GM06990 (cell line): ENCODE data around the gene SEMA4G.

Experiments
- DNase-seq: peaks from one replicate; pipeline ENCODE4 v3.0.0-alpha.2; 2011; ENCODE audit not compliant: insufficient read length; ENCODE audit errors: extremely low read depth
- H3K27me3 ChIP-seq: replicated peaks from 2 replicates; pipeline ENCODE4 v1.6.0; 2011; ENCODE audit warnings: low read length; ENCODE audit not compliant: control insufficient read depth, insufficient read depth
- H3K36me3 ChIP-seq: 2 replicates; pipeline ENCODE4 v1.5.1; 2011; ENCODE audit warnings: low read length; ENCODE audit not compliant: control insufficient read depth, insufficient read depth
- H3K4me3 ChIP-seq: replicated peaks from 2 replicates; pipeline ENCODE4 v1.5.1; 2011; ENCODE audit warnings: low read depth, mild to moderate bottlenecking, control low read depth, low read length
- CTCF ChIP-seq: IDR thresholded peaks from 2 replicates; pipeline ENCODE4 v1.5.1; 2011; ENCODE audit warnings: low read length, control low read depth, mild to moderate bottlenecking, inconsistent platforms; ENCODE audit not compliant: insufficient read depth, poor library complexity, severe bottlenecking

SEMA4G gene

GRCh38 chr10:101003639-101004206 lies 34.4 kb downstream of the SEMA4G start:
- Histone ChIP-seq H3K4me3 (no peak overlapping the region), H3K36me3 (peaks cover 4% of the 10 kb centered on the region), H3K27me3 (no peaks in the 10 kb centered on the region)
- TF ChIP-seq CTCF = no peak
- DNase-seq = no peak

- no peak for TF ChIP-seq CTCF
- no peaks in the 10 kb centered on the region for H3K27me3 ChIP-seq
- DNase-seq = no peak
- H3K36me3 ChIP-seq = peaks cover 4% of the 10 kb centered on the region
- no peak overlapping the region for H3K4me3 ChIP-seq
Measured at GRCh38 chr10:101005361-101005760, 36.1 kb downstream of the SEMA4G start.

GRCh38 chr10:101005869-101006567 lies 36.7 kb downstream of the SEMA4G start:
- Histone ChIP-seq H3K36me3 (peaks cover 4% of the 10 kb centered on the region), H3K27me3 (no peaks in the 10 kb centered on the region), H3K4me3 (no peak overlapping the region)
- no peak for DNase-seq
- no peak for TF ChIP-seq CTCF

GRCh38 chr10:101006593-101007098 lies 37.3 kb downstream of the SEMA4G start:
- TF ChIP-seq CTCF = no peak
- H3K36me3 ChIP-seq = peaks cover 4% of the 10 kb centered on the region

GRCh38 chr10:101007099-101007711 lies 37.9 kb downstream of the SEMA4G start:
- Histone ChIP-seq H3K4me3 (no peak overlapping the region), H3K36me3 (peaks cover 4% of the 10 kb centered on the region), H3K27me3 (no peaks in the 10 kb centered on the region)
- no peak for DNase-seq
- TF ChIP-seq CTCF = no peak

More at GRCh38 chr10:101006593-101007098, 37.3 kb downstream of the SEMA4G start:
- no peak overlapping the region for H3K4me3 ChIP-seq
- no peaks in the 10 kb centered on the region for H3K27me3 ChIP-seq
- DNase-seq = no peak
